AG09309 (cell line): ENCODE data around the gene MCCD1.

ENCODE experiments used
- DNase-seq: peaks from one replicate; pipeline ENCODE4 v3.0.0-alpha.2; 2010; ENCODE audit warnings: low read depth
- H3K4me3 ChIP-seq: 2 replicates; pipeline ENCODE4 v1.5.1; 2011; ENCODE audit warnings: mild to moderate bottlenecking, low read depth, low read length, moderate library complexity; ENCODE audit not compliant: control insufficient read depth
- TF ChIP-seq, protein P1 (sequence below): IDR thresholded peaks from 2 replicates; pipeline ENCODE4 v1.5.1; 2011; ENCODE audit warnings: mild to moderate bottlenecking, low read depth, low read length, inconsistent platforms; ENCODE audit not compliant: insufficient read depth, control insufficient read depth; ENCODE audit errors: missing control alignments

Gene MCCD1

DNA sequence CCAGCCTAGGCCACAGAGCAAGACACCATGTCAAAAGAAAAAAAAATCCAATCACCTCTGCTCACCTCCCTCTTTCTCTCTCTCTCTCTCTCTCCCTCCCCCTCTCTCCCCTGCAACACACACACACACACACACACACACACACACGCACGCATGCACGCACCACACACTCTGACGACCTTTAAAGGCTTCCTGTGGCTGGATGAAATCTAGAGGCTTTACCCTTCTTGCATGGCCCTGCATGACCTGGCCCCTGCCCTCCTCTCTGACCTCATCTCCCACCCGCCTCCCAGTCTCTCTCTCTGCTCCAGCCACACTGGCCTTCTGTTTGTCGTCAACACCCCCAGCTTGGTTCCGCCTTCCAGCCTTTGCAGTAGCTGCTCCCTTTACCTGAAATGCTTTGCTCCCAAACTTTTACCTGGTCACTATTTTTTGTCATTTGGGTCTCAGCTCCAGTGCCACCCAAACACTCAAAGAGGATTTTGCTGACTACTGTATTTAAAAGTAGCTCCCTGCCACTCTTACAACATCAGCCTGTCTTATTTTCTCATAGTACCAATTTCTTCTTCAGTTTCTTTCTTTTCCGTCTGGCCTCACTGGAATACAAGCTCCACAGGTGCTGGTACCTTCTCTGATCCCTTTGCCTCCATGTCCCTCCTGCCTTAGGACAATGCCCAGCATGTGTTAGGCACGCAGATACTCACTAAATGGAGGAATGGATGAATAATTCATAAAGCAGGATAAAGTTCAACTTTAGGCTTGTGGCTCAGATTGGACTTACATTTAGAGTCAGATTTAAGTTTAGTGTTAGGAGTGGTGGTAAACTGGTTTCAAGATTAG, 39.0 kb downstream of the MCCD1 start:
- TF ChIP-seq, protein P1, sequence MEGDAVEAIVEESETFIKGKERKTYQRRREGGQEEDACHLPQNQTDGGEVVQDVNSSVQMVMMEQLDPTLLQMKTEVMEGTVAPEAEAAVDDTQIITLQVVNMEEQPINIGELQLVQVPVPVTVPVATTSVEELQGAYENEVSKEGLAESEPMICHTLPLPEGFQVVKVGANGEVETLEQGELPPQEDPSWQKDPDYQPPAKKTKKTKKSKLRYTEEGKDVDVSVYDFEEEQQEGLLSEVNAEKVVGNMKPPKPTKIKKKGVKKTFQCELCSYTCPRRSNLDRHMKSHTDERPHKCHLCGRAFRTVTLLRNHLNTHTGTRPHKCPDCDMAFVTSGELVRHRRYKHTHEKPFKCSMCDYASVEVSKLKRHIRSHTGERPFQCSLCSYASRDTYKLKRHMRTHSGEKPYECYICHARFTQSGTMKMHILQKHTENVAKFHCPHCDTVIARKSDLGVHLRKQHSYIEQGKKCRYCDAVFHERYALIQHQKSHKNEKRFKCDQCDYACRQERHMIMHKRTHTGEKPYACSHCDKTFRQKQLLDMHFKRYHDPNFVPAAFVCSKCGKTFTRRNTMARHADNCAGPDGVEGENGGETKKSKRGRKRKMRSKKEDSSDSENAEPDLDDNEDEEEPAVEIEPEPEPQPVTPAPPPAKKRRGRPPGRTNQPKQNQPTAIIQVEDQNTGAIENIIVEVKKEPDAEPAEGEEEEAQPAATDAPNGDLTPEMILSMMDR: no peak
- no peak for DNase-seq
- H3K4me3 ChIP-seq: no peak overlapping the region

DNA sequence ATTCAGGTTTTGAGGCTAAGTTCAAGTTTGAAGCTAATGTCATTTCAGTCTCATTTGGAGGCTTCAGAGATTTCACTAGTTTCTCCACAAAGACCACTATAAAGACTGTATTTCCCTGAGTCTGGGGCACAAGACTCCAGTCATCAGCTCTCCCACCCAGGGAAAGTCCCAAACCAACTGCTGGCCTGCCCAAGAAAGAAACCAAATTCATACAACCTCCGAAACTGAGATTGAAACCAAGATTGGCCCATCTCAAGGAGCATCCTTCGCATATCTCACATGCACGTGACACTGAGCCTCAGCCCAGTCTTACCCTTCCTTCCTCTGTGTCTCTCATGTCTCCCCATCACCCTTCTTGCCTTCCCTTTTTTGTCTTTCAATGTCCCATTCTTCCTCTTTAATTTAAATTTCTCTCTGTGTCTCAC, 39.8 kb downstream of the MCCD1 start:
- DNase-seq: no peak
- TF ChIP-seq, protein P1: no peak
- no peak overlapping the region for H3K4me3 ChIP-seq

DNA sequence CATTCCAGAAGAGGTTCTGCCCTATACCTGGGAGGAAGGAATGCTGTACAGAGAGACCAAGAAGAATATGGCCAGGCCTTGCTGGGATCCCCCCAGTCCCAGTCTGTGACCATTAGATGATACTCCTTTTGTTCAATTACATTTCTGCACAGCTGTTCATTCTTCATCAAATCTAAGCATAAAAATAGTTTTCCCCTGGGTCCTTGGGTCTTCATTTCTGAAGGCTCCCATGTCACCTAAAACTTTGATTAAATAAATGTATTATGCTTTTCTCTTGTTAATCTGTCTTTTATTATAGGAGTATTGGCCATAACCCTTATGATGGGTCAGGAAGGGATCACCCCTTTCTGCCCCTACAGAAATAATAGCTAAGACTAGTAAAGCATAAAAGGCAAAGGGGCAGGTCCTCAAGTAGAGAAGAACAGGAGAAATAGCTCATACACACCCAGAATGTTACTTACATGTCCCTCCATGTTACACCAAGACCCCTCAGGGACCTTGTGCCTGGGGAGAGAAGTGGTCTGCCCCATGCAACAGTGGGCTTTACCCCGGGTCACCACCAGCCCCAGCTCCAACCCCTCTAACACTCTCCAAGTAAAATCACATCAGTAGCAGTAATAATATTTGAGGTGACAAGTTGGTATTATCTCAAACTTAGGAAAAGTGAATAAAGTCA, 41.2 kb downstream of the MCCD1 start:
- no peak for DNase-seq
- TF ChIP-seq, protein P1: no peak
- no peak overlapping the region for H3K4me3 ChIP-seq

DNA sequence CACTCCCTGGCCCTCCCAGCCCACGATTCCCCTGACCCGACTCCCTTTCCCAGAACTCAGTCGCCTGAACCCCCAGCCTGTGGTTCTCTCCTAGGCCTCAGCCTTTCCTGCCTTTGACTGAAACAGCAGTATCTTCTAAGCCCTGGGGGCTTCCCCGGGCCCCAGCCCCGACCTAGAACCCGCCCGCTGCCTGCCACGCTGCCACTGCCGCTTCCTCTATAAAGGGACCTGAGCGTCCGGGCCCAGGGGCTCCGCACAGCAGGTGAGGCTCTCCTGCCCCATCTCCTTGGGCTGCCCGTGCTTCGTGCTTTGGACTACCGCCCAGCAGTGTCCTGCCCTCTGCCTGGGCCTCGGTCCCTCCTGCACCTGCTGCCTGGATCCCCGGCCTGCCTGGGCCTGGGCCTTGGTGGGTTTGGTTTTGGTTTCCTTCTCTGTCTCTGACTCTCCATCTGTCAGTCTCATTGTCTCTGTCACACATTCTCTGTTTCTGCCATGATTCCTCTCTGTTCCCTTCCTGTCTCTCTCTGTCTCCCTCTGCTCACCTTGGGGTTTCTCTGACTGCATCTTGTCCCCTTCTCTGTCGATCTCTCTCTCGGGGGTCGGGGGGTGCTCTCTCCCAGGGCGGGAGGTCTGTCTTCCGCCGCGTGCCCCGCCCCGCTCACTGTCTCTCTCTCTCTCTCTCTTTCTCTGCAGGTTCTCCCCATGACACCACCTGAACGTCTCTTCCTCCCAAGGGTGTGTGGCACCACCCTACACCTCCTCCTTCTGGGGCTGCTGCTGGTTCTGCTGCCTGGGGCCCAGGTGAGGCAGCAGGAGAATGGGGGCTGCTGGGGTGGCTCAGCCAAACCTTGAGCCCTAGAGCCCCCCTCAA, 43.5 kb downstream of the MCCD1 start, which contains the start of gene LTA:
Gene LTA (plus strand): TSS at position 249 of the 871 bp plus-strand sequence. CDS start 454 bp downstream, at position 703.
- DNase-seq: no peak
- TF ChIP-seq, protein P1: no peak
- no peak within 1 kb of the TSS for H3K4me3 ChIP-seq

DNA sequence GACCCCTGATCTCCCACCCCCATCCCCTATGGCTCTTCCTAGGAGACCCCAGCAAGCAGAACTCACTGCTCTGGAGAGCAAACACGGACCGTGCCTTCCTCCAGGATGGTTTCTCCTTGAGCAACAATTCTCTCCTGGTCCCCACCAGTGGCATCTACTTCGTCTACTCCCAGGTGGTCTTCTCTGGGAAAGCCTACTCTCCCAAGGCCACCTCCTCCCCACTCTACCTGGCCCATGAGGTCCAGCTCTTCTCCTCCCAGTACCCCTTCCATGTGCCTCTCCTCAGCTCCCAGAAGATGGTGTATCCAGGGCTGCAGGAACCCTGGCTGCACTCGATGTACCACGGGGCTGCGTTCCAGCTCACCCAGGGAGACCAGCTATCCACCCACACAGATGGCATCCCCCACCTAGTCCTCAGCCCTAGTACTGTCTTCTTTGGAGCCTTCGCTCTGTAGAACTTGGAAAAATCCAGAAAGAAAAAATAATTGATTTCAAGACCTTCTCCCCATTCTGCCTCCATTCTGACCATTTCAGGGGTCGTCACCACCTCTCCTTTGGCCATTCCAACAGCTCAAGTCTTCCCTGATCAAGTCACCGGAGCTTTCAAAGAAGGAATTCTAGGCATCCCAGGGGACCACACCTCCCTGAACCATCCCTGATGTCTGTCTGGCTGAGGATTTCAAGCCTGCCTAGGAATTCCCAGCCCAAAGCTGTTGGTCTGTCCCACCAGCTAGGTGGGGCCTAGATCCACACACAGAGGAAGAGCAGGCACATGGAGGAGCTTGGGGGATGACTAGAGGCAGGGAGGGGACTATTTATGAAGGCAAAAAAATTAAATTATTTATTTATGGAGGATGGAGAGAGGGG, 44.7 kb downstream of the MCCD1 start:
- DNase-seq: no peak
- no peak overlapping the region for H3K4me3 ChIP-seq
- TF ChIP-seq, protein P1: no peak
